Smooth muscle cell (in vitro differentiated cells): Measurements from ENCODE around the gene NKD2. TPM values are rescaled to one million over a fixed set of nuclear protein-coding genes. Genes with fewer than 3 reads are reported as not detected.

ENCODE experiments used
- DNase-seq: peaks from one replicate; lab custom pipeline; 2025; ENCODE audit not compliant: unreplicated experiment; lab: John Stamatoyannopoulos, UW
- H2AFZ ChIP-seq: fragments of 200-600 bp; sonication (generic); 2 replicates; pipeline ENCODE4 v1.6.0; 2016; ENCODE audit warnings: antibody characterized with exemption, low read depth, mild to moderate bottlenecking
- H3F3A ChIP-seq: fragments of 200-600 bp; sonication (generic); 2 replicates; pipeline ENCODE4 v1.6.0; 2017; ENCODE audit warnings: antibody characterized with exemption, low read depth
- H3K27ac ChIP-seq: fragments of 200-600 bp; sonication (generic); 2 replicates; pipeline ENCODE4 v1.5.1; 2016; ENCODE audit warnings: low read depth, mild to moderate bottlenecking
- H3K27me3 ChIP-seq: fragments of 200-600 bp; sonication (generic); 2 replicates; pipeline ENCODE4 v1.6.1; 2016; ENCODE audit warnings: low read depth, mild to moderate bottlenecking
- H3K36me3 ChIP-seq: fragments of 200-600 bp; sonication (generic); 2 replicates; pipeline ENCODE4 v1.5.1; 2016; ENCODE audit warnings: low read depth
- H3K4me1 ChIP-seq: fragments of 200-600 bp; sonication (generic); 2 replicates; pipeline ENCODE4 v1.5.1; 2016; ENCODE audit warnings: low read depth
- H3K4me2 ChIP-seq: fragments of 200-600 bp; sonication (generic); 2 replicates; pipeline ENCODE4 v1.6.0; 2016; ENCODE audit warnings: mild to moderate bottlenecking
- H3K4me3 ChIP-seq: fragments of 200-600 bp; sonication (generic); 2 replicates; pipeline ENCODE4 v1.5.1; 2016; ENCODE audit warnings: mild to moderate bottlenecking
- H3K79me2 ChIP-seq: fragments of 200-600 bp; sonication (generic); 2 replicates; pipeline ENCODE4 v1.6.0; 2016; ENCODE audit warnings: low read depth, mild to moderate bottlenecking
- H3K9ac ChIP-seq: fragments of 200-600 bp; sonication (generic); 2 replicates; pipeline ENCODE4 v1.6.0; 2016; ENCODE audit warnings: low read depth
- H3K9me3 ChIP-seq: fragments of 200-600 bp; sonication (generic); replicated peaks from 2 replicates; pipeline ENCODE4 v1.5.1; 2016; ENCODE audit warnings: low read depth
- H4K20me1 ChIP-seq: fragments of 200-600 bp; sonication (generic); 2 replicates; pipeline ENCODE4 v1.6.0; 2016; ENCODE audit warnings: low read depth
- CTCF ChIP-seq: fragments of 200-600 bp; sonication (generic); IDR thresholded peaks from 2 replicates; pipeline ENCODE4 v1.5.1; 2017; ENCODE audit warnings: borderline replicate concordance, mild to moderate bottlenecking, antibody characterized with exemption; ENCODE audit not compliant: insufficient read depth, poor library complexity, severe bottlenecking
- whole genome bisulfite sequencing: methylation state at CpG from one replicate; pipeline ENCODE4 v1.1.7; 2016; ENCODE audit warnings: low lambda C conversion rate; 5-methylcytosine and 5-hydroxymethylcytosine counted together
- polyA plus RNA-seq: library from polyadenylated mRNA; unstranded; fragments of >200 nt; fragmentation: Nextera tagmentation; extraction: Ambion mirVana; gene quantifications from 2 replicates; pipeline ENCODE4 v1.2.1, GENCODE V29; 2016
- total RNA-seq: library from RNA; depleted of rRNA; stranded (reverse); fragments of >200 nt; gene quantifications from 2 replicates; pipeline ENCODE4 v1.2.3, GENCODE V29; 2014

The NKD2 gene
- total and polyA plus RNA-seq, 2 experiments from 2014 or later: 32.5 to 122 TPM

GRCh38 chr5:1031306-1031959, 22.8 kb downstream of the NKD2 start:
- Histone ChIP-seq H3K27me3 (no peaks in the 10 kb centered on the region), H3K79me2 (no peaks in the 10 kb centered on the region), H3K4me3 (no peak overlapping the region), H3K4me1 (no peaks in the 10 kb centered on the region), H3K4me2 (no peak overlapping the region), H3K36me3 (no peaks in the 10 kb centered on the region), H3F3A (no peaks in the 10 kb centered on the region), H2AFZ (no peak overlapping the region), H3K27ac (no peak overlapping the region), H3K9me3 (no peaks in the 10 kb centered on the region), H3K9ac (no peak overlapping the region), H4K20me1 (peaks cover 91% of the 10 kb centered on the region)
- no peak for TF ChIP-seq CTCF
- DNase-seq: no peak
- WGBS: 93% methylated on average over 19 of the region's 19 CpGs

- DNase-seq: no peak
- no peak overlapping the region for H2AFZ ChIP-seq
- H3K79me2 ChIP-seq: no peaks in the 10 kb centered on the region
- H4K20me1 ChIP-seq: peaks cover 85% of the 10 kb centered on the region
- no peaks in the 10 kb centered on the region for H3K9me3 ChIP-seq
- H3K27me3 ChIP-seq: no peaks in the 10 kb centered on the region
- no peak overlapping the region for H3K27ac ChIP-seq
- 93% methylated on average over 16 of the region's 16 CpGs for WGBS
- H3K4me1 ChIP-seq: no peaks in the 10 kb centered on the region
- H3K36me3 ChIP-seq: no peaks in the 10 kb centered on the region
- TF ChIP-seq CTCF: no peak
- no peaks in the 10 kb centered on the region for H3F3A ChIP-seq
- no peak overlapping the region for H3K4me2 ChIP-seq
- H3K9ac ChIP-seq: no peak overlapping the region
- no peak overlapping the region for H3K4me3 ChIP-seq
These were observed 23.4 kb downstream of the NKD2 start for GRCh38 chr5:1032011-1032410.

GRCh38 chr5:1032551-1033027, 24.0 kb downstream of the NKD2 start:
- no peak for DNase-seq
- Histone ChIP-seq H3K4me2 (no peak overlapping the region), H3K79me2 (no peaks in the 10 kb centered on the region), H3K36me3 (no peaks in the 10 kb centered on the region), H3K4me1 (no peaks in the 10 kb centered on the region), H2AFZ (no peak overlapping the region), H3K9me3 (no peaks in the 10 kb centered on the region), H3K9ac (no peak overlapping the region), H3K4me3 (no peak overlapping the region), H3K27me3 (no peaks in the 10 kb centered on the region), H4K20me1 (peaks cover 79% of the 10 kb centered on the region), H3K27ac (no peak overlapping the region), H3F3A (no peaks in the 10 kb centered on the region)
- WGBS: 98% methylated on average over 14 of the region's 14 CpGs
- TF ChIP-seq CTCF: no peak

- WGBS: 95% methylated on average over 25 of the region's 26 CpGs
- H3K27me3 ChIP-seq: no peaks in the 10 kb centered on the region
- H3K9me3 ChIP-seq: no peaks in the 10 kb centered on the region
- H3K4me3 ChIP-seq: no peak overlapping the region
- H3K27ac ChIP-seq: no peak overlapping the region
- H2AFZ ChIP-seq: no peak overlapping the region
- TF ChIP-seq CTCF: no peak
- H4K20me1 ChIP-seq: peaks cover 73% of the 10 kb centered on the region
- H3K79me2 ChIP-seq: no peaks in the 10 kb centered on the region
- H3K9ac ChIP-seq: no peak overlapping the region
- no peaks in the 10 kb centered on the region for H3K36me3 ChIP-seq
- H3F3A ChIP-seq: no peaks in the 10 kb centered on the region
- H3K4me1 ChIP-seq: no peaks in the 10 kb centered on the region
- DNase-seq: no peak
- H3K4me2 ChIP-seq: no peak overlapping the region
These were observed 24.6 kb downstream of the NKD2 start for GRCh38 chr5:1033178-1033577.
